Right lobe of liver (tissue), 6 donors: ENCODE measurements around the gene PIK3R5. TPM values are rescaled to one million over a fixed set of nuclear protein-coding genes. Genes with fewer than 3 reads are reported as not detected.
"Not testable (repeated sequence)": the region's sequence is repeated elsewhere in the genome, so short reads cannot be mapped to it uniquely, and the experiment has no call there.

Experiments
- ATAC-seq, 4 donors: fragments of 200-7000 bp; cut with Tn5 transposase; one replicate each; pipeline ENCODE4 v1.9.1; 2020; ENCODE audit warnings: mild to moderate bottlenecking in 4 of 4, moderate library complexity in 4 of 4
- DNase-seq, 3 donors: peaks; one replicate each; pipeline ENCODE4 v3.0.0-alpha.2; 2020
- H3K27ac ChIP-seq, 3 donors: fragments of 200-600 bp; one replicate each; pipeline ENCODE4 v1.8.0; 2022
- H3K27me3 ChIP-seq, 2 donors: fragments of 200-600 bp; one replicate each; pipeline ENCODE4 v1.8.0; 2022
- H3K36me3 ChIP-seq, 4 donors: fragments of 200-600 bp; sonication (generic) in 1 of 4; one replicate each; pipeline versions ENCODE4 v1.5.1 to v1.8.0; 2017 to 2022; ENCODE audit warnings: control low read depth in 1 of 4
- H3K4me1 ChIP-seq, 4 donors: fragments of 200-600 bp; sonication (generic) in 1 of 4; one replicate each; pipeline versions ENCODE4 v1.5.1 to v1.8.0; 2017 to 2022; ENCODE audit warnings: control low read depth in 1 of 4
- H3K4me3 ChIP-seq, 3 donors: fragments of 200-600 bp; one replicate each; pipeline ENCODE4 v1.8.0; 2022
- H3K9me3 ChIP-seq, 4 donors: fragments of 200-600 bp; sonication (generic) in 1 of 4; one replicate each; pipeline versions ENCODE4 v1.5.1 to v1.8.0; 2017 to 2022; ENCODE audit warnings: control low read depth in 1 of 4
- CTCF ChIP-seq, 4 donors: fragments of 200-600 bp in 3 of 4; fragments of 450-650 bp in 1 of 4; IDR thresholded peaks; one replicate each; pipeline versions ENCODE4 v1.5.1 to v1.8.0; 2016 to 2022; ENCODE audit warnings: antibody characterized with exemption in 4 of 4, mild to moderate bottlenecking in 2 of 4
- POLR2A ChIP-seq: fragments of 450-650 bp; IDR thresholded peaks from one replicate; pipeline ENCODE4 v1.6.1; 2017; ENCODE audit warnings: antibody characterized with exemption, mild to moderate bottlenecking
- WGBS: methylation state at CpG from one replicate; pipeline ENCODE4 v1.1.6; 2018; ENCODE audit warnings: low coverage, low lambda C conversion rate; ENCODE audit not compliant: insufficient coverage; ENCODE audit errors: missing lambda C conversion rate; 5-methylcytosine and 5-hydroxymethylcytosine counted together
- intact Hi-C, 2 donors: fragments of 100-400 bp; cut with DNase I; formaldehyde crosslinking; loops; one replicate each; pipeline versions ENCODE4 v1.11.2 to v1.14.1; 2022
- total RNA-seq, 6 experiments: library from RNA; depleted of rRNA in 2 of 6; stranded (reverse); fragments of >200 nt in 2 of 6; fragmentation: NEBNext Ultra II Directional in 3 of 6; extraction: Animal tissue kit (Norgen Biotek cat#: 25700) in 3 of 6; gene quantifications; one replicate each; pipeline versions ENCODE4 v1.1.0 to v1.2.4, GENCODE V29; 2016 to 2023
- donor health status: DM: no; HTN: yes; CAD: no.
- donor health status: DM: no; HTN: no; CAD: no.
- donor health status: DM: no; HTN: no; CAD: no.
- donor health status: DM: no; HTN: yes; CAD: no.
- donor health status: DM: no; HTN: yes; CAD: no.

Gene PIK3R5
- total RNA-seq, 6 experiments from 2014 or later, result 3.7 to 6.5 (median 5.0) TPM

DNA sequence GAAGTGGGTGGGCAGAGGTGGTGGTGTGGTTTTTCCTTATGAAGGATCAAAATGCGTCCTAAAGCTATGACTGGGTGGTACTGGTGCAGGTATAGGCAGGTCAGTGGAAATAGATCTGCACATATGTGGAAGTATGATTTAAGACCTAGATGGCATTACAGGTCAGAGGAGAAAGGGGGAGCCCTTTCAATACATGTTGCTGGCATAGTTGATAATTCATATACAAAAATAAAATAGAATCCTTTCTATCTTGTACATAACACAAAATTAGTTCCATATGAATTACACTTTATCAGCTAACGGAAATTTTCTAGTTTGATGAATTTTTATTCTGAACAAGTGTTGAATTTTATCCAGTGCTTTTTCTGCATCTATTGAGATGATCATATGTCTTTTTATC, 20.8 kb upstream of the PIK3R5 start:
- Histone ChIP-seq H3K4me1 (peaks cover 0 to 9% (median 0%) of the 10 kb centered on the region in 4 donors), H3K36me3 (no peaks in the 10 kb centered on the region), H3K4me3 (no peak overlapping the region), H3K27me3 (no peaks in the 10 kb centered on the region), H3K9me3 (no peaks in the 10 kb centered on the region), H3K27ac (no peak overlapping the region)
- ATAC-seq (no peak), DNase-seq (no peak)
- TF ChIP-seq CTCF (IDR thresholded peaks at IDR 0.05) (peak in 1 of 4 donors; percentile 8), POLR2A (no peak)
- WGBS, result 77% methylated on average over 2 of the region's 2 CpGs
- intact Hi-C loops, result no loop called here

DNA sequence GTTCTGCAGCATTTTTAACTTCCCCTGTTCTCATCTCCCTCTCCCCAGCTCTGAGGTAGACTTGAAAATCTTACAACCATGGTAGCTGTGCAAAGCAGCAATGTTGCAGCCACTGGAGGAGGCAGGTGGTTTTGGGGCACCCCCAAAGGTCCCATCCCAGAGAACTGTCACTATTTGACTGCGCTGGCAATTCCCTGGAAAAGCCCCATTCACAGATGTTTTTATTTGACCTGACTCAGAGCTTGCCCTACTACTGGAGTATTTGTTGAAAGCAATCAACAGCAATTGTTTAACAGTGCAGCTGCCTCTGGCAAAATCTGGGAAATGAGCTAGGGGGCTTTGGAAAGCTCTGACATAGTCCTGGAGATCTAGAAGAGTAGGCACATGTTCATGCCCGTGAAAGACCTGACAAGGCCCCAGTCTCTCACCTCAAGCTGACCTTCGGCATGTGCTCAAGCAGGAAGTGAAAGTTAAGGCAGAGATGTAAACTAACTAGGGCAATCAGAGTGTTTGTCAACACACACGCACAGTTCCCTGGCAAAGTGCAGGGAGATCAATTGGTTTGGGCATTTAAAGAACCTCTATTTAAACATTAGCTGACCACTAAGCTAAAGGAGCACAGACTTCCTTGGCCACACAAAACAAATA, 19.7 kb upstream of the PIK3R5 start:
- ATAC-seq, result peak; percentile 71 to 93 (median 90)
- H3K4me3 ChIP-seq, result no peak overlapping the region
- intact Hi-C loops, result no loop called here

GRCh38 chr17:8984225-8984624, 18.7 kb upstream of the PIK3R5 start:
- H3K27ac ChIP-seq, intact Hi-C loops, H3K4me3 ChIP-seq, H3K36me3 ChIP-seq, DNase-seq, H3K4me1 ChIP-seq, H3K9me3 ChIP-seq, H3K27me3 ChIP-seq, ATAC-seq: not testable (repeated sequence)
- WGBS, result 88% methylated on average over 5 of the region's 5 CpGs

More for the DNA sequence above, 19.7 kb upstream of the PIK3R5 start:
- Histone ChIP-seq H3K27ac (no peak overlapping the region), H3K36me3 (no peaks in the 10 kb centered on the region), H3K4me1 (peaks cover 0 to 9% (median 0%) of the 10 kb centered on the region in 4 donors), H3K9me3 (no peaks in the 10 kb centered on the region), H3K27me3 (no peaks in the 10 kb centered on the region)
- no peak for DNase-seq
- TF ChIP-seq CTCF (IDR thresholded peaks at IDR 0.05), result no peak
- TF ChIP-seq POLR2A, result no peak
- 37% methylated on average over 4 of the region's 4 CpGs for WGBS

DNA sequence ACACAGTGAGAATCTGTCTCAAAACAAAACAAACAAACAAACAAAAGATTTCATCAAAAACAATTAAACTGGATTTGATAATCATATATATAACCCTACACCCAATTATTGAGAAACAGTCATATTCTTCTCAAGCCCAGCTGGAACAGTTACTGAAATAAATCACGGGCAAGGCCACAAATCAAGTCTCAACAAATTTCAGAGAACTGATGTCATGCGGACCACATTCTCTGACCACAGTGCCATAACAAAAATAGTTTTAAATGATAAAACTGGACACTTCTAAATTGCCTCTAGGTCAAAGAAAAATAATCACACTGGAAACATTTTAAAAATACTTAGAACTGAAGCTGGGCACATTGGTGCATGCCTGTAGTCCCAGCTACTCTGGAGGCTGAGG, 15.9 kb upstream of the PIK3R5 start:
- ATAC-seq (no peak), DNase-seq (no peak)
- Histone ChIP-seq H3K27ac (no peak overlapping the region), H3K4me3 (no peak overlapping the region), H3K27me3 (no peaks in the 10 kb centered on the region), H3K4me1 (no peaks in the 10 kb centered on the region), H3K9me3 (no peaks in the 10 kb centered on the region), H3K36me3 (no peaks in the 10 kb centered on the region)
- WGBS, result 86% methylated on average over 2 of the region's 2 CpGs
- intact Hi-C loops, result no loop called here
- TF ChIP-seq POLR2A (no peak), CTCF (IDR thresholded peaks at IDR 0.05) (no peak)

DNA sequence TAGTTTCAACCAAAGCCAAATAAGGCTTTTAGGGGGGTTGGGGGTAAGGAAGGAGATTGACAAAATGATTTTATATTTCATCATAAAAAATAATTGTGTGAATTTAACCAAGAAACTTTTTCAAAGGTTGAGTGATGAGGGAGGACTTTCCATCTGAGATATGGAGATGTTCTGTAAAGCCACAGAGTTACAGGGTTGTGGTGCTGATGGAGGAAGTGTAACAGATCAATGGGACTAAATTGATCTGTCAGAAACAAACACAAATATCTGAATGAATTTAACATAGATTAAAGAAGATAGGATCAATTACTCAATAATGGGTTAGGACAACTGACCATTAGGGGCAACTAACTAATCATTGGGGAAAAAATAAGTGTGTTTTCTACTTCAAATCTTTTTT, 14.2 kb upstream of the PIK3R5 start:
- TF ChIP-seq POLR2A, result no peak
- no peak for TF ChIP-seq CTCF (IDR thresholded peaks at IDR 0.05)
- H3K27ac ChIP-seq, result no peak overlapping the region
- no peaks in the 10 kb centered on the region for H3K27me3 ChIP-seq
- no peaks in the 10 kb centered on the region for H3K9me3 ChIP-seq
- H3K4me1 ChIP-seq, result no peaks in the 10 kb centered on the region
- DNase-seq (no peak), ATAC-seq (no peak)
- H3K4me3 ChIP-seq, result no peak overlapping the region
- intact Hi-C loops, result no loop called here
- no peaks in the 10 kb centered on the region for H3K36me3 ChIP-seq
